T-helper 17 cell (primary cell): Measurements from ENCODE around the gene PRSS16. TPM values are rescaled to one million over a fixed set of nuclear protein-coding genes. Genes with fewer than 3 reads are reported as not detected.

Experiments
- ATAC-seq: fragments of 150-1000 bp; cut with Tn5 transposase; 2 replicates; pipeline ENCODE4 v1.10.0; 2021; ENCODE audit warnings: mild to moderate bottlenecking, moderate library complexity
- DNase-seq, 3 donors: peaks; one replicate each; pipeline versions ENCODE4 v3.0.0 to v3.0.0-alpha.2; 2020 to 2021
- H3K9me3 ChIP-seq: one replicate; pipeline ENCODE4 v1.7.0; 2013; ENCODE audit warnings: low read length, mild to moderate bottlenecking; ENCODE audit not compliant: control insufficient read depth, poor library complexity, severe bottlenecking
- H3K27ac Mint-ChIP-seq: one replicate; pipeline ENCODE4 v1.8.0; 2022; ENCODE audit warnings: mild to moderate bottlenecking, moderate library complexity, mixed read lengths
- H3K27me3 Mint-ChIP-seq: one replicate; pipeline ENCODE4 v1.8.0; 2022; ENCODE audit warnings: mixed read lengths
- H3K36me3 Mint-ChIP-seq: one replicate; pipeline ENCODE4 v1.8.0; 2022; ENCODE audit warnings: low read depth, mixed read lengths
- H3K4me1 Mint-ChIP-seq: one replicate; pipeline ENCODE4 v1.8.0; 2022; ENCODE audit warnings: mild to moderate bottlenecking, mixed read lengths
- H3K4me3 Mint-ChIP-seq: one replicate; pipeline ENCODE4 v1.8.0; 2022; ENCODE audit warnings: mild to moderate bottlenecking, moderate library complexity, mixed read lengths
- total RNA-seq, 4 donors: library from RNA in 2 of 4; stranded (reverse) in 2 of 4; gene quantifications; one replicate each; pipeline ENCODE4 v1.2.3 and lab custom pipeline; 2022 to 2026

The PRSS16 gene
- total RNA-seq, 2 donors from 2014 or later = 0.80 to 2.0 TPM

DNA sequence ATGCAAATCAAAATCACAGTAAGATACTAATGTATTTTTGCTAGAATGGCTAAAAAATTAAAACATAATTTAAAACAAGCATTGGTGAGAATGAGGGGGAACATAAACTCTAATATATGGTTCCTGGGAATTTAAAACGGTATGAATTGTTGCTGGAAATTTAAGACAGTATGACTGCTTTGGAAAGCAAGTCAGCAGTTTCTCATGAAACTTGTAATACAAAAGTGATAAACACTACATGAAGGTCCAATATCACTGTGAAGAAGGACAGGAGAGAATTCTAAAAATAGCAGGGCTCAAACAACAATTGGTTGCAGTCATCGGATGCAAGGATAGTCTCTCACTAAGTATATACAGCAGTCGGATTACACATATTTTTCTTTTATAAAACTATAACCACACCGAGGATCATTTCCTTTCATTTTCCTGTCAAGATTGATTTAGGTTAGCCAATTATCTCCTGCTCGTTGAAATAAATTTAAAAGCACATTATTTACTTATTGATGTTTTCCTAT lies 18.5 kb upstream of the PRSS16 start:
- no peak for DNase-seq
- Mint-ChIP-seq H3K4me3 (no peak overlapping the region), H3K27ac (no peak overlapping the region), H3K4me1 (no peaks in the 10 kb centered on the region), H3K36me3 (peaks cover 2% of the 10 kb centered on the region), H3K27me3 (peaks cover 80% of the 10 kb centered on the region)
- ATAC-seq = no peak
- H3K9me3 ChIP-seq = peaks cover 5% of the 10 kb centered on the region

DNA sequence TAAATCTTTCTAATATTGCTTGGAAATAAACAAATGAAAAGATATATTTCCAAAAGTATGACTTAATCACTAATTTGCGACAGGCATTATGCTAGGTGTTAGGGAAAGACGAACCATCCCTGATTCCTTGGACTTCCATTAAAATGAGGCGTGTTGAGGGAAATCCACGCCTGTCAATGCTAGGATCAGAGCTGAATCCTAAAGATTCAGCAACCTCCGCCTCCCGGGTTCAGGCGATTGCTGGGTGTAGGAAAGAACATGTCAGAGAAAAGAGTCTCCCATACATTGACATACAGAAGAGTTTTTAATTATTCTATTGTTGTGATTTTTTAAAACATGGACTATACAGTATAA lies 16.8 kb upstream of the PRSS16 start:
- peaks cover 2% of the 10 kb centered on the region for H3K36me3 Mint-ChIP-seq
- peaks cover 2% of the 10 kb centered on the region for H3K4me1 Mint-ChIP-seq
- no peak for DNase-seq
- ATAC-seq = no peak
- H3K9me3 ChIP-seq = peaks cover 9% of the 10 kb centered on the region
- no peak overlapping the region for H3K4me3 Mint-ChIP-seq
- no peak overlapping the region for H3K27ac Mint-ChIP-seq
- peaks cover 82% of the 10 kb centered on the region for H3K27me3 Mint-ChIP-seq

GRCh38 chr6:27234576-27234975 lies 12.9 kb upstream of the PRSS16 start:
- peaks cover 76% of the 10 kb centered on the region for H3K27me3 Mint-ChIP-seq
- DNase-seq (no peak), ATAC-seq (no peak)
- peaks cover 7% of the 10 kb centered on the region for H3K4me1 Mint-ChIP-seq
- H3K27ac Mint-ChIP-seq = peak overlapping the region; percentile 24
- H3K9me3 ChIP-seq = peaks cover 17% of the 10 kb centered on the region
- H3K36me3 Mint-ChIP-seq = peaks cover 2% of the 10 kb centered on the region
- peak overlapping the region; percentile 1 for H3K4me3 Mint-ChIP-seq

DNA sequence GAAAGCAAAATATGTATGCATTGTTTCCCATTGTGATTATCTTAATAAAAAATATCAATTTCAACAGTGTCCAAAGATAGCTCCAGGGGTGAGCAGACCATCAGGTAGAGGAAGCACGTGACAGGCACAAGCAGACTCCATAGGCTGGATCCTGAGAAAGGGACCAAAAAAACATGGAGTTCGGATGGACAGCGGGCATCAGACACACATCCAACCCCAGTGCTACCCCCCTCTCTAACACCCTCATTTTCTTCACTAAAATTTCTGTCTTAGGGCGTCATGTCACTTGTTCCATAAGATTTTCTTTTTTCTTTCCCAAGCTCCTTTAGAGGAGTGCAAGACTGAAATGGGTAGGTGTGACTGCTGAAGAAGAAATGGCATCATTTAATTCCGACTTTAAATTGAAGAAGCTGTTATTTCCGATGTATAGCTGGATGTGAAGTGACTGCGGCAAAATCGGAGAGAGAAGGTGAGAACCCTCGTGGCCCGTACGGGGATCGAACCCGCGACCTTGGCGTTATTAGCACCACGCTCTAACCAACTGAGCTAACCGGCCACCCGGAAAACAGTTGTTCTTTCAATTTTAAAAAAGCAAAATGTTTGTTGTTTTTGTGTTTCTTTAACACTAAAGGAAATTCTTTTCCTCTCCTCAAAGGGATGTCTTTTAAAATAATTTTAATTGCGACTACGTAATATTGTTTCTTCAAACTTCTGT lies 10.3 kb upstream of the PRSS16 start:
- DNase-seq (no peak), ATAC-seq (no peak)
- Mint-ChIP-seq H3K27ac (peak overlapping the region; percentile 94), H3K27me3 (peaks cover 77% of the 10 kb centered on the region), H3K4me1 (peaks cover 7% of the 10 kb centered on the region), H3K36me3 (peaks cover 4% of the 10 kb centered on the region), H3K4me3 (peak overlapping the region; percentile 7)
- H3K9me3 ChIP-seq = peaks cover 15% of the 10 kb centered on the region

GRCh38 chr6:27238010-27238983 lies 9.2 kb upstream of the PRSS16 start:
- DNase-seq (no peak), ATAC-seq (no peak)
- peaks cover 7% of the 10 kb centered on the region for H3K4me1 Mint-ChIP-seq
- peaks cover 2% of the 10 kb centered on the region for H3K36me3 Mint-ChIP-seq
- peaks cover 84% of the 10 kb centered on the region for H3K27me3 Mint-ChIP-seq
- H3K4me3 Mint-ChIP-seq = peak overlapping the region; percentile 37
- H3K27ac Mint-ChIP-seq = peak overlapping the region; percentile 94
- H3K9me3 ChIP-seq = peaks cover 15% of the 10 kb centered on the region

GRCh38 chr6:27239258-27239657 lies 8.2 kb upstream of the PRSS16 start:
- no peak for ATAC-seq
- peak overlapping the region; percentile 94 for H3K27ac Mint-ChIP-seq
- peaks cover 82% of the 10 kb centered on the region for H3K27me3 Mint-ChIP-seq
- peaks cover 2% of the 10 kb centered on the region for H3K36me3 Mint-ChIP-seq
- H3K9me3 ChIP-seq = peaks cover 15% of the 10 kb centered on the region
- no peak for DNase-seq
- H3K4me1 Mint-ChIP-seq = peaks cover 7% of the 10 kb centered on the region
- H3K4me3 Mint-ChIP-seq = no peak overlapping the region

- peaks cover 5% of the 10 kb centered on the region for H3K4me1 Mint-ChIP-seq
- peaks cover 2% of the 10 kb centered on the region for H3K36me3 Mint-ChIP-seq
- no peak for ATAC-seq
- H3K4me3 Mint-ChIP-seq = no peak overlapping the region
- H3K9me3 ChIP-seq = peaks cover 9% of the 10 kb centered on the region
- no peak for DNase-seq
- no peak overlapping the region for H3K27ac Mint-ChIP-seq
- peaks cover 65% of the 10 kb centered on the region for H3K27me3 Mint-ChIP-seq
These were observed 6.1 kb upstream of the PRSS16 start for GRCh38 chr6:27241443-27241842.

- ATAC-seq (no peak), DNase-seq (no peak)
- peaks cover 2% of the 10 kb centered on the region for H3K9me3 ChIP-seq
- peaks cover 5% of the 10 kb centered on the region for H3K4me1 Mint-ChIP-seq
- no peak overlapping the region for H3K27ac Mint-ChIP-seq
- peaks cover 52% of the 10 kb centered on the region for H3K27me3 Mint-ChIP-seq
- H3K36me3 Mint-ChIP-seq = peaks cover 2% of the 10 kb centered on the region
- no peak overlapping the region for H3K4me3 Mint-ChIP-seq
These were observed 4.8 kb upstream of the PRSS16 start for GRCh38 chr6:27242589-27243265.

DNA sequence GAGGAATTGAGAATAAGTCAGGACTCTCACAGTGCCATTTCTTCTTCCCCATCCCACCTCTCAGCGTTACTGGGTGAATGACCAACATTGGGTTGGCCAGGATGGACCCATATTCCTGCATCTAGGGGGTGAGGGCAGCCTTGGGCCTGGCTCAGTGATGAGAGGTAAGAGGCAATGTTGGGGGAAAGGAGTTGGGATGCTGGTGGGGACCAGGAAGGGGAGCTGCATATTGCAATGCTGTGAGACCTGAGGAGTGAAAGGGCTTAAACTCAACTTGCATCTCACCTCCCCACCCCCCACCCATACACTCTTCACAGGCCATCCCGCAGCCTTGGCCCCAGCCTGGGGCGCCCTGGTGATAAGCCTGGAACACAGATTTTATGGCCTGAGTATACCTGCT lies 1.3 kb downstream of the PRSS16 start:
- H3K4me1 Mint-ChIP-seq = peaks cover 8% of the 10 kb centered on the region
- ATAC-seq = no peak
- H3K9me3 ChIP-seq = no peaks in the 10 kb centered on the region
- no peak overlapping the region for H3K27ac Mint-ChIP-seq
- no peak for DNase-seq
- no peak overlapping the region for H3K4me3 Mint-ChIP-seq
- H3K27me3 Mint-ChIP-seq = peaks cover 16% of the 10 kb centered on the region
- H3K36me3 Mint-ChIP-seq = peaks cover 4% of the 10 kb centered on the region

- no peaks in the 10 kb centered on the region for H3K9me3 ChIP-seq
- Mint-ChIP-seq H3K4me1 (peaks cover 8% of the 10 kb centered on the region), H3K27ac (peak overlapping the region; percentile 81), H3K36me3 (peaks cover 4% of the 10 kb centered on the region), H3K27me3 (peaks cover 30% of the 10 kb centered on the region), H3K4me3 (peak overlapping the region; percentile 92)
- DNase-seq (no peak), ATAC-seq (no peak)
These were observed 3.0 kb downstream of the PRSS16 start for GRCh38 chr6:27250277-27251111.

GRCh38 chr6:27251112-27251605 lies 3.7 kb downstream of the PRSS16 start:
- H3K27ac Mint-ChIP-seq = peak overlapping the region; percentile 81
- peak overlapping the region; percentile 92 for H3K4me3 Mint-ChIP-seq
- ATAC-seq = peak; percentile 75
- peaks cover 37% of the 10 kb centered on the region for H3K27me3 Mint-ChIP-seq
- DNase-seq = peak; percentile 16 to 52 (median 47)
- peaks cover 13% of the 10 kb centered on the region for H3K4me1 Mint-ChIP-seq
- peaks cover 10% of the 10 kb centered on the region for H3K36me3 Mint-ChIP-seq
- H3K9me3 ChIP-seq = no peaks in the 10 kb centered on the region

DNA sequence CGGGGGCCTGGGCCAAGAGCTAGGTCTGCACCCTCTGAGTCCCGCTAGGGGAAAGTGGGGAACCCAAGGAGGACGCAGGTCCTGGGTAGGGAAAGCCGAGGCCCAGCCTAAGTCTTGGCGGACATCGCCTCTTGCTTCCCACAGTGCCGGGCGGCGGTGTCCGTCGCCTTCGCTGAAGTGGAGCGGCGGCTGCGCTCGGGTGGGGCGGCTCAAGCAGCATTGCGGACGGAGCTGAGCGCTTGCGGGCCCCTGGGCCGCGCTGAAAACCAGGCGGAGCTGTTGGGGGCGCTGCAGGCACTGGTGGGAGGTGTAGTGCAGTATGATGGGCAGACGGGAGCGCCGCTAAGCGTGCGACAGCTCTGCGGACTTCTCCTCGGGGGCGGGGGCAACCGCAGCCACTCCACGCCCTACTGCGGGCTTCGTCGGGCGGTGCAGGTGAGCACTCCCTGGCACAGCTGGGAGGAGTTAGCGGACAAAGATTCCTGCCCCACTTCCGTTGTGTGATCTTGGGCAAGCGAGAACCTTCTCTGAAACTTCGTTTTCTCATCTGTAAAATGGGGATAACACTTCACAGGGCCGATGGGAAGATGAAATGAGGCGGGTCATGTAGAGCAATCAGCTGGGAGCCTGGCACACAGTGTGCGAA lies 4.2 kb downstream of the PRSS16 start:
- DNase-seq (peak; percentile 39 to 55 (median 49)), ATAC-seq (peak; percentile 92)
- peaks cover 13% of the 10 kb centered on the region for H3K4me1 Mint-ChIP-seq
- H3K4me3 Mint-ChIP-seq = peak overlapping the region; percentile 92
- H3K36me3 Mint-ChIP-seq = peaks cover 12% of the 10 kb centered on the region
- H3K9me3 ChIP-seq = no peaks in the 10 kb centered on the region
- peaks cover 40% of the 10 kb centered on the region for H3K27me3 Mint-ChIP-seq
- H3K27ac Mint-ChIP-seq = peak overlapping the region; percentile 81
